ENCODE data around the gene KCND2. TPM values are rescaled to one million over a fixed set of nuclear protein-coding genes. Genes with fewer than 3 reads are reported as not detected.
"Not testable (repeated sequence)": the region's sequence is repeated elsewhere in the genome, so short reads cannot be mapped to it uniquely, and the experiment has no call there.

Gene KCND2
- total RNA-seq, 2 donors from 2014 or later = 0.11 to 0.12 TPM

DNA sequence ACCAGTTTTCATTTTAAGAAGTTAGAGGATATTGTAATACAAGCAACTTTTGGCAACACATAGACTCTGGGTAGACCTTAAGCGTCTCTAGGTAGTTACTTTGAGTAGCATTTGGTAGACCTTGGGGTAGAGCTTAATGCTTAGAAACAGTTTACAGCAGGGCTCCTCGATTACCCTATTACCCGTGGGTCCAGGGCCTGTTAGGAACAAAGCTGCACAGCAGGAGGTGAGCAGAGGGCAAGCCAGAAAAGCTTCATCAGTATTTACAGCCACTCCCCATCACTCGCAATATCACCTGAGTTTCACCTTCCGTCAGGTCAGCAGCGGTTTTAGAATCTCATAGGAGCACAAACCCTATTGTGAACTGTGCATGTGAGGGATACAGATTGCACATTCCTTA lies 411.5 kb downstream of the KCND2 start:
- no peaks in the 10 kb centered on the region for H3K4me1 ChIP-seq
- H3K27ac ChIP-seq = no peak overlapping the region
- H3K27me3 ChIP-seq = no peaks in the 10 kb centered on the region
- no peaks in the 10 kb centered on the region for H3K9me3 ChIP-seq
- DNase-seq (ENCODE audit: low spot score) = no peak
- no peak overlapping the region for H3K4me3 ChIP-seq
- no peaks in the 10 kb centered on the region for H3K36me3 ChIP-seq
- TF ChIP-seq CTCF (IDR thresholded peaks at IDR 0.05) = no peak

- H3K4me1 ChIP-seq = no peaks in the 10 kb centered on the region
- TF ChIP-seq CTCF (IDR thresholded peaks at IDR 0.05) = no peak
- H3K27me3 ChIP-seq = no peaks in the 10 kb centered on the region
- H3K9me3 ChIP-seq = no peaks in the 10 kb centered on the region
- no peak overlapping the region for H3K27ac ChIP-seq
- no peaks in the 10 kb centered on the region for H3K36me3 ChIP-seq
- no peak overlapping the region for H3K4me3 ChIP-seq
- no peak for DNase-seq (ENCODE audit: low spot score)
Observed at GRCh38 chr7:120691915-120692314, 418.9 kb downstream of the KCND2 start.

DNA sequence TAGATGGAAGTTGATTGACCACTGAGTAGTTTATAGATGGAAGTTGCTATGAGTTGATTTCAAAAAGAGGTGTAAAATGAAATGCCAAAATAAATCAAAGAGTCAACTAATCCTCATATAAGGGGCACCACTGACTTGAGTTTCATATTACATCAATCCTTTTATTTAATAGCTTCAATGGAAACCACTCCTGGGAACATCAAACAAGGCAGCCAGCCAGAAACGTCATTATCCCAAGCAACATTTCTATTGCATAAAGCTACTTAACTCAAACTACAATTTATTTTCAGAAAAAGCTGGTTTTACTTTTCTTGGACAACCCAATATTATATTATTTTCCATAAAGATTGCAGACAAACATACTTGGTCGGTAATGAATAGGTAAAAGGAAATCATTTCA lies 422.9 kb downstream of the KCND2 start:
- DNase-seq (ENCODE audit: low spot score) = no peak
- no peaks in the 10 kb centered on the region for H3K27me3 ChIP-seq
- H3K4me1 ChIP-seq = no peaks in the 10 kb centered on the region

DNA sequence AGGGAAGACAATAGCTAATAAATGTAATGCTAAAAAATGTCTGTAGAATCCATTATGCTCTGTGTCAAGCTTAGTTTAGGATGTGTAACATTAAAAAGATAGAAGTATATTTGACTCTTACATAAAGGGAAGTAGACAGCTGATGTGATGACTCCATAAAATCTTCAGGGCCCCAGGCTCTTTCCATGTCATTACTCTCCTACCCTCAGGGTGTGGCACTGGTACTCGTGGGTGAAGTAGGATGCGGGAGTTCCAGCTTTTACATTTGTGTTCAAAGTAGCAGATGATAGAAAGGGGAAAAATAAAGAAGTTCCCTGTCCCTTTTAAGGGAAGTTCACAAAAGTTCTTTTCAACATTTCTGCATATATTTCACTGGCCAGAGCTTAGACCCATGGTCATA lies 427.8 kb downstream of the KCND2 start:
- Histone ChIP-seq H3K9me3 (no peaks in the 10 kb centered on the region), H3K4me3 (no peak overlapping the region), H3K27ac (no peak overlapping the region), H3K27me3 (no peaks in the 10 kb centered on the region), H3K4me1 (no peaks in the 10 kb centered on the region), H3K36me3 (no peaks in the 10 kb centered on the region)
- no peak for TF ChIP-seq CTCF (IDR thresholded peaks at IDR 0.05)
- DNase-seq (ENCODE audit: low spot score) = no peak

More for the DNA sequence above, 422.9 kb downstream of the KCND2 start:
- Histone ChIP-seq H3K36me3 (no peaks in the 10 kb centered on the region), H3K4me3 (no peak overlapping the region), H3K9me3 (no peaks in the 10 kb centered on the region), H3K27ac (no peak overlapping the region)
- no peak for TF ChIP-seq CTCF (IDR thresholded peaks at IDR 0.05)

- not testable (repeated sequence) for H3K27me3 ChIP-seq; H3K27ac ChIP-seq; H3K36me3 ChIP-seq; H3K4me1 ChIP-seq; DNase-seq (ENCODE audit: low spot score); H3K9me3 ChIP-seq; H3K4me3 ChIP-seq
Observed at GRCh38 chr7:120702408-120702807, 429.4 kb downstream of the KCND2 start.

- no peak for DNase-seq (ENCODE audit: low spot score)
- Histone ChIP-seq H3K4me3 (no peak overlapping the region), H3K4me1 (no peaks in the 10 kb centered on the region), H3K27me3 (no peaks in the 10 kb centered on the region), H3K36me3 (no peaks in the 10 kb centered on the region), H3K9me3 (no peaks in the 10 kb centered on the region), H3K27ac (no peak overlapping the region)
- no peak for TF ChIP-seq CTCF (IDR thresholded peaks at IDR 0.05)
Observed at GRCh38 chr7:120703585-120704240, 430.7 kb downstream of the KCND2 start.

Data from right atrium auricular region (tissue), 2 donors.